Keratinocyte (primary cell): ENCODE data around the gene TMEM125. TPM values are rescaled to one million over a fixed set of nuclear protein-coding genes. Genes with fewer than 3 reads are reported as not detected.

Source experiments
- DNase-seq: peaks from one replicate; pipeline ENCODE4 v3.0.0-alpha.2; 2011; ENCODE audit warnings: low read depth, missing footprints, low spot score
- FAIRE-seq: peaks from 2 replicates; lab custom pipeline; 2011; peaks lifted over from hg19 to GRCh38; lab: Jason Lieb, UNC
- H2AFZ ChIP-seq: 2 replicates; pipeline ENCODE4 v1.6.0; 2012; ENCODE audit warnings: low read length, control low read depth, inconsistent platforms; ENCODE audit not compliant: control insufficient read depth
- H3K27ac ChIP-seq: 2 replicates; pipeline ENCODE4 v1.5.1; 2011; ENCODE audit warnings: low read length; ENCODE audit not compliant: control insufficient read depth, insufficient read depth
- H3K27me3 ChIP-seq: 3 replicates; pipeline ENCODE4 v1.6.0; 2011; ENCODE audit warnings: low read length; ENCODE audit not compliant: control insufficient read depth, insufficient read depth; ENCODE audit errors: extremely low read depth
- H3K36me3 ChIP-seq, 2 experiments: 2 replicates in 1 of 2; 3 replicates in 1 of 2; pipeline ENCODE4 v1.5.1; 2011; ENCODE audit warnings: low read length in 2 of 2, mild to moderate bottlenecking in 1 of 2; ENCODE audit not compliant: control insufficient read depth in 2 of 2, insufficient read depth in 2 of 2; ENCODE audit errors: extremely low read depth in 1 of 2
- H3K4me1 ChIP-seq: 3 replicates; pipeline ENCODE4 v1.5.1; 2011; ENCODE audit warnings: low read length; ENCODE audit not compliant: control insufficient read depth, insufficient read depth; ENCODE audit errors: extremely low read depth
- H3K4me2 ChIP-seq: 3 replicates; pipeline ENCODE4 v1.6.0; 2011; ENCODE audit warnings: low read depth, low read length; ENCODE audit not compliant: control insufficient read depth, insufficient read depth; ENCODE audit errors: extremely low read depth
- H3K4me3 ChIP-seq, 3 experiments: fragments of 200-600 bp in 1 of 3; sonication (generic) in 1 of 3; 2 replicates in 2 of 3; 3 replicates in 1 of 3; pipeline ENCODE4 v1.5.1; 2011 to 2016; ENCODE audit warnings: low read length in 3 of 3, mild to moderate bottlenecking in 3 of 3, control low read depth in 2 of 3, inconsistent platforms in 1 of 3, low read depth in 1 of 3, mixed read lengths in 1 of 3, mixed run types in 1 of 3, moderate library complexity in 1 of 3; ENCODE audit not compliant: control insufficient read depth in 2 of 3, insufficient read depth in 2 of 3; ENCODE audit errors: extremely low read depth in 1 of 3
- H3K79me2 ChIP-seq: 2 replicates; pipeline ENCODE4 v1.6.0; 2012; ENCODE audit warnings: low read length; ENCODE audit not compliant: control insufficient read depth, insufficient read depth
- H3K9ac ChIP-seq: 3 replicates; pipeline ENCODE4 v1.6.0; 2011; ENCODE audit warnings: low read length; ENCODE audit not compliant: control insufficient read depth, insufficient read depth; ENCODE audit errors: extremely low read depth
- H3K9me1 ChIP-seq: 3 replicates; pipeline ENCODE4 v1.6.0; 2011; ENCODE audit warnings: low read length; ENCODE audit not compliant: control insufficient read depth, insufficient read depth; ENCODE audit errors: extremely low read depth
- H3K9me3 ChIP-seq: 2 replicates; pipeline ENCODE4 v1.5.1; 2012; ENCODE audit warnings: low read depth, low read length; ENCODE audit not compliant: control insufficient read depth
- H4K20me1 ChIP-seq: 3 replicates; pipeline ENCODE4 v1.6.0; 2011; ENCODE audit warnings: low read length; ENCODE audit not compliant: control insufficient read depth, insufficient read depth; ENCODE audit errors: extremely low read depth
- EZH2 ChIP-seq: IDR thresholded peaks from one replicate; pipeline ENCODE4 v1.6.1; 2012; ENCODE audit warnings: inconsistent platforms, mild to moderate bottlenecking, low read length, moderate library complexity
- dilution Hi-C: fragments of 300-500 bp; cut with MboI; formaldehyde crosslinking; loops from one replicate; pipeline ENCODE4 v1.7.0; 2020; ENCODE audit warnings: low sequenced_read_pairs; ENCODE audit not compliant: extremely low pct_ligation_motif_present
- polyA plus RNA-seq, 5 experiments: library from polyadenylated mRNA; depleted of rRNA in 3 of 5; stranded (reverse) in 3 of 5; stranded (forward) in 1 of 5; unstranded in 1 of 5; fragments of >200 nt; gene quantifications; 1 replicate in 1 of 5; 2 replicates in 3 of 5; 3 replicates in 1 of 5; pipeline versions ENCODE4 v1.2.1 to v1.2.3, GENCODE V29; 2011 to 2012; ENCODE audit warnings: missing spikeins in 2 of 5, low read depth in 1 of 5, low replicate concordance in 1 of 5
- TF ChIP-seq, protein P1 (sequence below), 3 experiments: IDR thresholded peaks in 1 of 3; conservative IDR thresholded peaks in 1 of 3; optimal IDR thresholded peaks in 1 of 3; 2 replicates in 2 of 3; 3 replicates in 1 of 3; pipeline versions ENCODE3 to v1.5.1; 2011; ENCODE audit warnings: low read length in 3 of 3, mild to moderate bottlenecking in 3 of 3, moderate library complexity in 2 of 3, control low read depth in 1 of 3, inconsistent platforms in 1 of 3; ENCODE audit not compliant: insufficient read depth in 2 of 3; ENCODE audit errors: extremely low read depth in 1 of 3

TMEM125 gene
- polyA plus RNA-seq, 1 donor (not counting 4 experiments of a cell fraction or from before 2014, with no cell fraction given), result 0.92 TPM

DNA sequence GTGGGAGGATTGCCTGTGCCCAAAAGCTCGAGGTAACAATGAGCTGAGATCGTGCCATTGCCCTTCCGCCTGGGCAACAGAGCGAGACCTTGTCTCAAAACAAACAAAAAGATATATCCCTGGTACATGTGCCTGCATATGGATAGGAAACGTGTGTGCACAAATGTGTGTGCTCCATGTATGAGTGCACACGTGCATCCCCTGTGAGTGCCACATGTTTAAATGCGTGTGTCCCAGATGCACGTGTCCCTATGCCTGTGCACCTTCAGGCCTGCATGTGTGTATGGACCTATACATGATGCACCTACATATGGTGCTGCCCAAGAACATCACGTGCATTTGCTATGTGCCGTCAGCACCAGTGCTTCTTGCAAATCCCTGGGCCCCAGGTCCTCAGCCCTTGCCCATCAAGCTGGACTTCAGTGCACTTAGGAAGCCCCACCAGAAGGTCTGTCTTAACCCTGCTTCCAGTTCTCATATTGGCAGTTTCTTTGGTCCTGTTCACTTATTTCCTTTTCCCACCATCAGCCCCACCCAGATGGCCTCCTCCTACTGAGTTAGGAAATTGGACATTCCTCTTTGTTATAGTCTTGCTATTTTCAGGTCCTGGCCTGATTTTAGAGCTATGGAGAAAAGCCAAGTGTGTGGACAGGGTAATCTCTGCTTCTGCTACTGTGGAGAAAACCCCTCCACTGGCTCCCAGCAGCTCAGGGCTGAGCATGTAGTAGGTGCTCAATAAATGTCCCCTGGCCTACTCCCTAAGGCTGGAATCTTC, 46.4 kb downstream of the TMEM125 start:
- Histone ChIP-seq H3K27ac (no peak overlapping the region), H3K79me2 (no peaks in the 10 kb centered on the region), H4K20me1 (no peaks in the 10 kb centered on the region), H3K36me3 (no peaks in the 10 kb centered on the region), H3K9ac (no peak overlapping the region), H3K9me3 (no peaks in the 10 kb centered on the region), H2AFZ (no peak overlapping the region), H3K4me2 (no peak overlapping the region), H3K9me1 (no peaks in the 10 kb centered on the region), H3K27me3 (peaks cover 4% of the 10 kb centered on the region), H3K4me1 (no peaks in the 10 kb centered on the region), H3K4me3 (no peak overlapping the region)
- TF ChIP-seq EZH2, result no peak
- TF ChIP-seq, protein P1, sequence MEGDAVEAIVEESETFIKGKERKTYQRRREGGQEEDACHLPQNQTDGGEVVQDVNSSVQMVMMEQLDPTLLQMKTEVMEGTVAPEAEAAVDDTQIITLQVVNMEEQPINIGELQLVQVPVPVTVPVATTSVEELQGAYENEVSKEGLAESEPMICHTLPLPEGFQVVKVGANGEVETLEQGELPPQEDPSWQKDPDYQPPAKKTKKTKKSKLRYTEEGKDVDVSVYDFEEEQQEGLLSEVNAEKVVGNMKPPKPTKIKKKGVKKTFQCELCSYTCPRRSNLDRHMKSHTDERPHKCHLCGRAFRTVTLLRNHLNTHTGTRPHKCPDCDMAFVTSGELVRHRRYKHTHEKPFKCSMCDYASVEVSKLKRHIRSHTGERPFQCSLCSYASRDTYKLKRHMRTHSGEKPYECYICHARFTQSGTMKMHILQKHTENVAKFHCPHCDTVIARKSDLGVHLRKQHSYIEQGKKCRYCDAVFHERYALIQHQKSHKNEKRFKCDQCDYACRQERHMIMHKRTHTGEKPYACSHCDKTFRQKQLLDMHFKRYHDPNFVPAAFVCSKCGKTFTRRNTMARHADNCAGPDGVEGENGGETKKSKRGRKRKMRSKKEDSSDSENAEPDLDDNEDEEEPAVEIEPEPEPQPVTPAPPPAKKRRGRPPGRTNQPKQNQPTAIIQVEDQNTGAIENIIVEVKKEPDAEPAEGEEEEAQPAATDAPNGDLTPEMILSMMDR (optimal IDR thresholded peaks at IDR 0.05 in 1 of 3, IDR thresholded peaks at IDR 0.05 in 1 of 3, conservative IDR thresholded peaks at IDR 0.05 in 1 of 3; ENCODE audit: extremely low read depth in 1 of 3, insufficient read depth in 2 of 3, low read length in 3 of 3), result no peak
- no peak for DNase-seq
- dilution Hi-C loops, result no loop called here
- FAIRE-seq, result no peak

DNA sequence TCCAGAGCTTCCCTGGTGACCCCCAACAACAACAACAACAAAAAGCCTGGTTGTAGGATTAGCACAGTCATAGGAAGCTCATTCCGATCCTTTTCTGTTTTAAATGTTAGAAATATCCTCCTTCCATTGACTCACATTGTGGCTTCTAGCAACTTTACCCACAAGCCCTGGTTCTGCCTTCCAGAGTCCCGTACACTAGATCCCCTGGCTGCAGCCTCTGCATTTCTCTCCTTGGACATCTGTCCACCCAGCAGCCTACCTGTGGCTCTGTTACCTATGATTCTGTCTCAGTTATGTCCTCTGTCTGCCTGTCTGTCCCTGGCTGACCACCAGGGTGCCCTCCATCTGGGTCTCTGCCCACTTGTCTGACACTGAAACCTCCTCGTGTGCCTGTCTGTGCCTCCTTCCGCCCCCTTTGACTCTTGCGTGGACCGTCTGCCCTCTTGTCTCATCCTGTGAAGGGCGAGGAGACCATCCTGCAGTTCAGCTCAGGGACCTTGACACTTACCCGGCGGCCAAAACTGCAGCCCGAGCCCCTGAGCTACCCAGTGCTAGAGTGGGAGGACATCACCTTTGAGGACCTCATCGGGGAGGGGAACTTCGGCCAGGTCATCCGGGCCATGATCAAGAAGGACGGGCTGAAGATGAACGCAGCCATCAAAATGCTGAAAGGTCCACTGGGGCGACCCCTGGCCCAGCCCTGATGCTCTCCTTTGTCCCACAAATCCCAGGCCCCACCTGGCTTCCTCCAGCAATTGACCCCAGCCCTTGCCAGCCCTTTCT, 47.1 kb downstream of the TMEM125 start:
- no peaks in the 10 kb centered on the region for H3K4me1 ChIP-seq
- H3K4me3 ChIP-seq, result no peak overlapping the region
- no peaks in the 10 kb centered on the region for H3K9me1 ChIP-seq
- no peaks in the 10 kb centered on the region for H3K27me3 ChIP-seq
- DNase-seq (no peak), FAIRE-seq (no peak)
- dilution Hi-C loops, result no loop called here
- no peaks in the 10 kb centered on the region for H4K20me1 ChIP-seq
- H3K9ac ChIP-seq, result no peak overlapping the region
- no peak overlapping the region for H3K27ac ChIP-seq
- no peaks in the 10 kb centered on the region for H3K79me2 ChIP-seq
- H2AFZ ChIP-seq, result no peak overlapping the region
- H3K4me2 ChIP-seq, result no peak overlapping the region
- H3K36me3 ChIP-seq, result no peaks in the 10 kb centered on the region
- no peak for TF ChIP-seq EZH2
- TF ChIP-seq, protein P1 (optimal IDR thresholded peaks at IDR 0.05 in 1 of 3, IDR thresholded peaks at IDR 0.05 in 1 of 3, conservative IDR thresholded peaks at IDR 0.05 in 1 of 3; ENCODE audit: extremely low read depth in 1 of 3, insufficient read depth in 2 of 3, low read length in 3 of 3), result peak in 1 of 3 experiments; percentile 14
- H3K9me3 ChIP-seq, result no peaks in the 10 kb centered on the region
